Stimulated activated CD4-positive, alpha-beta T cell treated with anti-CD3 and anti-CD28 coated beads, Interleukin-15, amount 100 ng/mL, for 1 hour (primary cell): ENCODE results near the gene ARHGAP10.
"Not testable (repeated sequence)": the region's sequence is repeated elsewhere in the genome, so short reads cannot be mapped to it uniquely, and the experiment has no call there.

ENCODE experiments used
- DNase-seq, 2 donors: peaks; one replicate each; pipeline ENCODE4 v3.0.0-alpha.2; 2020; ENCODE audit warnings: low read depth in 1 of 2, low spot score in 1 of 2

ARHGAP10 gene

GRCh38 chr4:147791865-147792264, 60.0 kb downstream of the ARHGAP10 start:
- DNase-seq = no peak

- no peak for DNase-seq
These were observed 61.9 kb downstream of the ARHGAP10 start for GRCh38 chr4:147793569-147794313.

- no peak for DNase-seq
These were observed 62.4 kb downstream of the ARHGAP10 start for GRCh38 chr4:147794314-147794680.

- no peak for DNase-seq
These were observed 63.0 kb downstream of the ARHGAP10 start for GRCh38 chr4:147794787-147795413.

GRCh38 chr4:147799057-147799456, 67.2 kb downstream of the ARHGAP10 start:
- DNase-seq = not testable (repeated sequence)

- DNase-seq = peak; percentile 2 to 15
These were observed 68.2 kb downstream of the ARHGAP10 start for GRCh38 chr4:147799986-147800555.

GRCh38 chr4:147801820-147802219, 69.9 kb downstream of the ARHGAP10 start:
- no peak for DNase-seq

- DNase-seq = no peak
These were observed 70.5 kb downstream of the ARHGAP10 start for GRCh38 chr4:147802346-147802745.

- DNase-seq = no peak
These were observed 74.1 kb downstream of the ARHGAP10 start for GRCh38 chr4:147805946-147806345.

GRCh38 chr4:147808447-147808846, 76.6 kb downstream of the ARHGAP10 start:
- no peak for DNase-seq

- DNase-seq = no peak
These were observed 77.3 kb downstream of the ARHGAP10 start for GRCh38 chr4:147809211-147809610.

- no peak for DNase-seq
These were observed 80.0 kb downstream of the ARHGAP10 start for GRCh38 chr4:147811878-147812277.

GRCh38 chr4:147813109-147813773, 81.4 kb downstream of the ARHGAP10 start:
- no peak for DNase-seq

GRCh38 chr4:147813973-147814372, 82.1 kb downstream of the ARHGAP10 start:
- DNase-seq = no peak

- DNase-seq = no peak
These were observed 82.5 kb downstream of the ARHGAP10 start for GRCh38 chr4:147814376-147814775.

- no peak for DNase-seq
These were observed 83.9 kb downstream of the ARHGAP10 start for GRCh38 chr4:147815741-147816140.

GRCh38 chr4:147816382-147817254, 84.7 kb downstream of the ARHGAP10 start:
- no peak for DNase-seq

- no peak for DNase-seq
These were observed 89.1 kb downstream of the ARHGAP10 start for GRCh38 chr4:147820975-147821374.

- DNase-seq = no peak
These were observed 89.7 kb downstream of the ARHGAP10 start for GRCh38 chr4:147821555-147821954.

GRCh38 chr4:147822128-147822527, 90.2 kb downstream of the ARHGAP10 start:
- no peak for DNase-seq

GRCh38 chr4:147823130-147823529, 91.2 kb downstream of the ARHGAP10 start:
- DNase-seq = no peak
